GM12878 (cell line): ENCODE results near the gene VEPH1.

Experiments
- CBFB ChIP-seq: IDR thresholded peaks from 2 replicates; pipeline ENCODE4 v1.6.1; 2016; ENCODE audit warnings: antibody characterized with exemption, low read depth
- CHD4 ChIP-seq: fragments of 200-600 bp; sonication (generic); IDR thresholded peaks from 2 replicates; pipeline ENCODE4 v1.6.1; 2016; ENCODE audit warnings: mild to moderate bottlenecking
- EP300 ChIP-seq, 2 experiments: fragments of 150-350 bp in 1 of 2; IDR thresholded peaks; 2 replicates each; pipeline ENCODE4 v1.6.1; 2011 to 2012; ENCODE audit warnings: low read depth in 2 of 2, low read length in 2 of 2, borderline replicate concordance in 1 of 2, improper control_type of control experiment in 1 of 2, inconsistent platforms in 1 of 2; ENCODE audit not compliant: control insufficient read depth in 1 of 2
- FOXK2 ChIP-seq: fragments of 450-650 bp; IDR thresholded peaks from 2 replicates; pipeline ENCODE4 v1.6.1; 2017; ENCODE audit warnings: mild to moderate bottlenecking, moderate library complexity
- MEF2A ChIP-seq: IDR thresholded peaks from 2 replicates; pipeline ENCODE4 v1.6.1; 2011; ENCODE audit warnings: low read depth, mild to moderate bottlenecking, low read length, moderate library complexity; ENCODE audit not compliant: insufficient read depth
- NFIC ChIP-seq: IDR thresholded peaks from 2 replicates; pipeline ENCODE4 v1.6.1; 2012; ENCODE audit warnings: low read depth, mild to moderate bottlenecking, inconsistent platforms, low read length, moderate library complexity
- NR2F1 ChIP-seq: fragments of 450-650 bp; conservative IDR thresholded peaks from 2 replicates; pipeline ENCODE4 v1.6.1; 2017; ENCODE audit warnings: mild to moderate bottlenecking
- NRF1 ChIP-seq: conservative IDR thresholded peaks from 2 replicates; pipeline ENCODE4 v1.6.1; 2011; ENCODE audit warnings: mild to moderate bottlenecking, low read depth, low read length, improper control_type of control experiment
- TF ChIP-seq, protein P1 (sequence below), 3 experiments: IDR thresholded peaks in 2 of 3; conservative IDR thresholded peaks in 1 of 3; 2 replicates each; pipeline ENCODE4 v1.5.1; 2011; ENCODE audit warnings: low read depth in 3 of 3, low read length in 3 of 3, mild to moderate bottlenecking in 3 of 3, control low read depth in 2 of 3, moderate library complexity in 2 of 3, inconsistent platforms in 1 of 3, mixed read lengths in 1 of 3; ENCODE audit not compliant: control insufficient read depth in 2 of 3, insufficient read depth in 1 of 3; ENCODE audit errors: extremely low read depth in 1 of 3

DNA sequence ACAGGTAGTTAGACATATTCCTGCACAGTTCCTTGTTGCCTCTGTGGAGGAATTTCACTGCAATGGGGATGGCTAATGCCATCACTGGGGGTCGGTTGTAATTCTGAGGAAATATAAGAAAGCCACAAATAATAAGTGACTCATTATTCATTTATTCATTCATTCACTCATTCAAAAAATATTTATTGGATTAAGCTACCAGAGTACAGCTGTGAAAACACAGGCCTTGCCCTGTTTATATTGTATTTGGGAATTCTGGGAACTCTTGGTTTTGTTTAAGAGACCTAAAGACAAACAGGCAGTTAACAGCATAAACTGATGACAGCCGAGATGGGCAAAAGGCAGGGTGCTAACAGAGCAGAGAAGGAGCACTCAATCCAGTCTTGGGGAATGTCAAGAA is 43.0 kb downstream of the VEPH1 start:
- TF ChIP-seq CHD4 = no peak
- TF ChIP-seq, protein P1, sequence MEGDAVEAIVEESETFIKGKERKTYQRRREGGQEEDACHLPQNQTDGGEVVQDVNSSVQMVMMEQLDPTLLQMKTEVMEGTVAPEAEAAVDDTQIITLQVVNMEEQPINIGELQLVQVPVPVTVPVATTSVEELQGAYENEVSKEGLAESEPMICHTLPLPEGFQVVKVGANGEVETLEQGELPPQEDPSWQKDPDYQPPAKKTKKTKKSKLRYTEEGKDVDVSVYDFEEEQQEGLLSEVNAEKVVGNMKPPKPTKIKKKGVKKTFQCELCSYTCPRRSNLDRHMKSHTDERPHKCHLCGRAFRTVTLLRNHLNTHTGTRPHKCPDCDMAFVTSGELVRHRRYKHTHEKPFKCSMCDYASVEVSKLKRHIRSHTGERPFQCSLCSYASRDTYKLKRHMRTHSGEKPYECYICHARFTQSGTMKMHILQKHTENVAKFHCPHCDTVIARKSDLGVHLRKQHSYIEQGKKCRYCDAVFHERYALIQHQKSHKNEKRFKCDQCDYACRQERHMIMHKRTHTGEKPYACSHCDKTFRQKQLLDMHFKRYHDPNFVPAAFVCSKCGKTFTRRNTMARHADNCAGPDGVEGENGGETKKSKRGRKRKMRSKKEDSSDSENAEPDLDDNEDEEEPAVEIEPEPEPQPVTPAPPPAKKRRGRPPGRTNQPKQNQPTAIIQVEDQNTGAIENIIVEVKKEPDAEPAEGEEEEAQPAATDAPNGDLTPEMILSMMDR (IDR thresholded peaks at IDR 0.05 in 2 of 3, conservative IDR thresholded peaks at IDR 0.05 in 1 of 3; ENCODE audit: control insufficient read depth in 2 of 3, extremely low read depth in 1 of 3, insufficient read depth in 1 of 3, low read depth in 3 of 3, low read length in 3 of 3) = no peak
- no peak for TF ChIP-seq NFIC
- no peak for TF ChIP-seq CBFB
- TF ChIP-seq NR2F1 = no peak
- TF ChIP-seq FOXK2 = no peak
- no peak for TF ChIP-seq MEF2A
- no peak for TF ChIP-seq EP300 (IDR thresholded peaks at IDR 0.05; ENCODE audit: borderline replicate concordance in 1 of 2, control insufficient read depth in 1 of 2, low read depth in 2 of 2, low read length in 2 of 2)
- TF ChIP-seq NRF1 = no peak
